HG03095 (cell line): Measurements from ENCODE around the gene PPP2R5C.
"Not testable (repeated sequence)": the region's sequence is repeated elsewhere in the genome, so short reads cannot be mapped to it uniquely, and the experiment has no call there.

ENCODE experiments used
- ATAC-seq: cut with Tn5 transposase; IDR thresholded peaks from one replicate; pipeline ENCODE4 v1.9.1; 2021; ENCODE audit warnings: moderate library complexity; ENCODE audit not compliant: unreplicated experiment

Gene PPP2R5C

DNA sequence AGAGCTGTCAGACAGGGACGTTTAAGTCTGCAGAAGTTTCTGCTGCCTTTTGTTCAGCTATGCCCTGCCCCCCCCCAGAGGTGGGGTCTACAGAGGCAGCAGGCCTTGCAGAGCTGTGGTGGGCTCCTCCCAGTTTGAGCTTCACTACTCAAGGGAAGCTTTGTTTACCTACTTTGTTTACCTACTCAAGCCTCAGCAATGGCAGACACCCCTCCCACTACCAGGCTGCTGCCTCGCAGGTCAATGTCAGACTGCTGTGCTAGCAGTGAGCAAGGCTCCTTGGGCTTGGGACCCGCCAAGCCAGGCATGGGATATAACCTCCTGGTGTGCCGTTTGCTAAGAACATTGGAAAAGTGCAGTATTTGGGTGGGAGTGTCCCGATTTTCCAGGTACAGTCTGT lies 11.8 kb upstream of the PPP2R5C start:
- not testable (repeated sequence) for ATAC-seq

DNA sequence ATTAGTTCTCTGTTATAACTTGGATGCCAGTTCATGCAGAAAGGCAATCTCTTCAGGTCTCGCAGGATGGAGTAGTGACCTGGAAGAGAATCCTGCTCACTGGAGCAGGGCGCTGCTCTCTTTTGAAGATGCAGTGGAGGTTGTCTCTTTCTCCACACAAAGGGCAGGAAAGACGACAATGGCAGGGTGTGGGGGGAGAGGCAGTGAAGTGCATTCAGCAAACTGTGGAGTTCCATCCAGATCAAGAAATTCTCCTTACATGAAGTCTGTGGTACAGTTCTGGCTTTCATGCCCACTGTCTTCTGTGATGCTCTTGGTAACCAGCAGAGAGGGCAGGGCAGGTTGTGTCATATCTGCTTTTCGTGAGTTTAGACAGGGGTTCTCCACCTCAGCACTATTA lies 6.6 kb upstream of the PPP2R5C start:
- ATAC-seq, result no peak

DNA sequence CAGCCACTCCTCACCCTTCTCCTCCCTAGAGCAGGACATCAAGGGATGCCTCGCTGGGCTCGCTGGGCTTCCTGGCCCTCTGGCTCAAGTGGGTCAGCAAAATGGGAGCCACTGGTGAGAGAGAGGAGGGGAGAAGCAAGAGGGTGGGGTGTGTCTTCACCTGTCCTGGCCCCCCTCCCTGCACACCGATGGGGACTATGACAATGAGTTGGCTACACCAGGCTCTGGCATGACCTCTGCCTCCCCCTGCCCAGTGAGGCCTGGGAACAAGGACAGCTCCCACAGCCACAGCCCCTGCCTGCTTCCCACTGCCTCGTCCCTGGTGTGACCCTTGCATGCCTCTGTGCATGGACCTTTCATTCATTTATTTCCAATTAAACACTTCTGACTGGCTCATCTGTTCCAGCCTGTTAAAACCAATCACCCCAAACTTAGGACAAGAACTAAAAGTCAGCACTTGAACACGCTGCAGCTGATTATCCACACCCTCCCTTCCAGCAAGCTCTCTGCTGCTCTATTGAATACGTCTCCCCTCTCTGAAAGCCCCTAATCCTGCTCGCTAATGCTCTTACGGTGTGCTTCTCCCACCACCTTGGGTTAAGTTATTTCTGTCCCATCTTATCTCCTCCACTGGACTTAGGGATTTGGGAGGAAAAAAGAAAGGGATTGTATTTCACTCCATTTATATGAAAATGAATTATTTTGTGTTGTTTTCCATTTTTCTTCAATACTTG lies 5.8 kb upstream of the PPP2R5C start:
- no peak for ATAC-seq

DNA sequence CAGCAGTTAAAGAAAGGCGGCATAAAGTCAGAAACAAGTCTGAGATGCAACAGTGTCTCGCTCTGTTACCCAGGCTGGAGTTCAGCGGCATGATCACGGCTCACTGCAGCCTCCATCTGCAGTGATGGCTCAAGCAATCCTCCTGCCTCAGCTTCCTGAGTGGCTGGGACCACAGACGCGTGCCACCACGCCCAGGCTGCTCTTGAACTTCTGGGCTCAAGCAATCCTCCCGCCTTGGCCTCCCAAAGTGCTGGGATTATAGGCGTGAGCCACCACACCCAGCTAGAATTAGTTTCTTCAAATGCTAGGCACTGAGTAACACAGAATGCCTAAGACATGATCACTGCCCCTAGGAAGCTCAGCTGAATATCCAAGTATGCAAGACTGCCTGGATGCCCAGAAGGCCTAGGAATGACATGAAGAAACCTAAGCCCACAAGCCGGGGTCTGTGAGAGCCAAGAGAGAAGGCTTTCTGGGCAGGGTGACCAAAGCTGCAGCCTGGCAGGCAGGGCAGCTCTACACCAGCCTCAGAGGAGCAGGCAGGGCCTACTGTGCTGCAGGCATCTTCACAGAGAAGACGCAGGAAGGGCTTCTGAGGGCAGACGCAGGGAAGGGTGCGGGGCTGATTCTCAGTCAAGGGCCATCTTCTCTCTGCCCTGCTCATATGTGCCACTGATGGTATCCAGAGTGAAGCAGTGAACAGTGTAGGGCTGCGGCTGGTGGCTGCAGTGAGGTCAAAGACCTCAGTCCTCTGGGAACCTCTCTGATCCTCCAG lies 4.3 kb upstream of the PPP2R5C start:
- no peak for ATAC-seq

DNA sequence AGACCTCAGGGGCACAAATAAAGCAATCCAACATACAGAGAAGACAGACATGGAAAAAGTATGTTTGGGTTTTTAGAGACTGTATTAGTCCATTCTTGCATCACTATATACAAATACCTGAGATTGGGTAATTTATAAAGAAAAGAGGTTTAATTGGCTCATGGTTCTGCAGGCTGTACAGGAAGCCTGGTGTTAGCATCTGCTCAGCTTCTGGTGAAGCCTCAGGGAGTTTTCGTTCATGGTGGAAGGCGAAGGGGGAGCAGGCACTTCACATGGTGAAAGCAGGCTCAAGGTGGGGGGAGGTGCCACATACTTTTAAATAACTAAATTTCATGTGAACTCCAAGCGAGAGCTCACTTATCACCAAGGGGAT lies 3.7 kb upstream of the PPP2R5C start:
- ATAC-seq, result no peak

DNA sequence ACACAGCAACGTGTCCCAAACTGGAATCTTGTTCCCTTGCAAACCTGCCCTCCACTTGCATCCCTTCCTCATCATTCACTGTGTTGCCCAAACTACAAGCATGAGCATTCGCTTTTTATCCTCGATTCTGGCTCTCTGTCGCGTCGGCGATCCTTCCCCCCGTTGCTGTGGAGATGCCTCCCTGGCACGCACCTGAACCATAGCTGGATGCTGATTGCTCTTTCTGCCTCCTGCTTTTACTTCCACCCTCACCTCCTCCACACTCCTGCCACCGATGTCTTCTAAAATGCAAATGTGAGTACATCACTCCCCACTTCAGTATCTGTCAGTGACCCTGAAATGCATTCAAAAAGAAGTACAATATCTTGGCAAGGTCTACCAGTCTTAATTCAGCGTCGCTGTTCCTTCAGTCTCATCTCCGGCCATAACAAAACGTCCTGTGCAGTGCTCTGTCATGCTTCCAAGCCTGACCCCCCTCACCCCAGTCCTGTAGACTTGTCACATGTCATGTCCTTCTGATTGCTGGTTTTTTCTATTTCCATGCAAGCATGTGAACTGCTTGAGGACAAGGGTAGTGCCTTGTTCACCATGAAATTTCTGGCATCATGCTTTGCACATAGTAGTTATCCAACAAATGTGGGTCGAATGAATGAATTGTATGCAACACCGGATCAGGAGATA lies 2.5 kb upstream of the PPP2R5C start:
- no peak for ATAC-seq

DNA sequence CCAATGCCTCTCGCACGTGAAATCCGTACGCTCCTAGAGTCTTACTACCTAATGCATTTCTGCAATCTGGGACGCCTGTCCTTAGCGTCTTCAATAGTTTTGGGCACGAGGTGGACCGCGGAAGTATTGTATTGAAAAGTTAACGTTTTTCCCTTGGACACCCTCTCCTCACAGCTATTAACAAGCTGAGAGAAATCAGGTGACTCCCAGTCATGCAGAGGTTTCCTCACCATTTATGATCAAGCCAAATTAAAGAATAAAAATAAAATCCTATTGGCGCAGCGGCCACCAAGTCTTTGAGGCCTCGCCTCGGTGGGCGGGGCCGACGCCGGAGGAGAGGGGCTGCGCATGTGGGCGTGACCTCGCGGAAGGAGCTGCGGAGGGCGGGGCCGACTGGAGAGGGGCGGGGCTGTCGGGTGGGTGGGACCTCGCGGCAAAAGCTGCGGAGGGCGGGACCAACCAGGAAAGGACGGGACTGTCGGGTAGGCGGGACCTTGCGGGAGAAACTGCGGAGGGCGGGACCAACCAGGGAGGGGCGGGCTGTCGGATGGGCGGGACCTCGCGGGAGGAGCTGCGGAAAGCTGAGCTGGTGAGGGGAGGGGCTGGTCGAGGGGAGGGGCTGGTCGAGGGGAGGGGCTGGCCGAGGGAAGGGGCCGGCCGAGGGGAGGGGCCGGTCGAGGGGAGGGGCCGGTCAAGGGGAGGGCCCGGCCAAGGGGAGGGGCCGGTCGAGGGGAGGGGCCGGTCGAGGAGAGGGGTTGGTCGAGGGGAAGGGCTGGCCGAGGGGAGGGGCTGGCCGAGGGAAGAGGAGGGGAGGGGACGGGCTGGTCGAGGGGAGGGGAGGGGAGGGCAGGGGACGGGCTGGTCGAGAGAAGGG lies 1.1 kb upstream of the PPP2R5C start:
- ATAC-seq, result peak; percentile 57

DNA sequence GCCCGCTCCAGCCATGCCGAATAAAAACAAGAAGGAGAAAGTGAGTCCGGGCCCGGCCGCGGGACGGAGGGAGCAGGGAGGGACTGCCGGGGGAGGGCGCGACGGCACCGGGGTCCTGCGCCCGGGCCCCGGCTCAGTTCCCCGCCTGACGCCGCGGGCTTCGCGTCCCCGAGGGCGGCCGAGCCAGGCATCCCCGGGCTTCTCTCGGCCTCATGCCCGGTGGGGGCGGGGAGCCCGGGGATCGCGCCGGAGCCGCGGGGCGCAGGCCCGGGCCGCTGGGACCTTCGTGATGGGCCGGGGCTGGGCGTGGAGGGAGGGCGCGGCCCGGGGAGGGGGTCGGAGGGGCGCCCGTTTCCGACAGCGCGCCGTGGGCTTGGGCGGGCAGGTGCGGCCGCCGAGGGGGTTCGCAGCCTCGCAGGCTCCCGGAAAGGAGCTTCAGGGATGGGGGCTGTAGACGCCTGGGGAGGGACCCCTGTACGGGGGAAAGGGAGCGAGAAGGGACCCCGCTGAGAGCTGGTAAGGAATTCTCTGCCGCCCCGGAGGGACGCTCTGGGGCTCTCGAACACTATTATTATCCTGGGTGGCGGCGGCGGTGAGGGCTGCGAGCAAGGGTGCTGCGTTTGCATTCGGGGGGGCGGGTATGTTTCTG lies 496 bp downstream of the PPP2R5C start:
- peak; percentile 9 for ATAC-seq

DNA sequence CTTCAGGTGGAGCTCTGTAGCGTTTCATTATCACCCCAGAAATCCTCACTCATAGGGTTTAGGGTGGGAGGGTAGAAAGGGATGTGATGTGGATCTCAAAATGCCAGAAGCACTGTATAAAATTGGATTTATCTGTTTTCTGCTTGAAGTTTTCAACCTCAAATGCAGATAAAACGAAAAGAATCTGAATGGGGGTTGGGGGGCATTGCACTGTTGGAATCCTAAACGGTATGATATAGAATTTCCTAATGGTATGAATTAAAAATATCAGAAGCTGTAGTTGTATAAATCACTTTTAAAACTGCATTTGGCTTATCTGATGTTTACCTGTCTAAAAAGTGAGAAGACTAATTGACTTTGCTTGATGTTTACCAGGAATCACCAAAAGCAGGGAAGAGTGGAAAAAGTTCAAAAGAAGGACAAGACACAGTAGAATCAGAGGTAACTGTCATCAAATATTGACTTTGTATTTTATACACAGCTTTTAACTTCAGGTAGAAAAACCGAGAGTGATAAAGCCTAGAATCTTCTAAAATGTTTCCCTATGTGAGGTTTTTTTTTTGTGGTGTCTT lies 1.1 kb downstream of the PPP2R5C start:
- no peak for ATAC-seq

DNA sequence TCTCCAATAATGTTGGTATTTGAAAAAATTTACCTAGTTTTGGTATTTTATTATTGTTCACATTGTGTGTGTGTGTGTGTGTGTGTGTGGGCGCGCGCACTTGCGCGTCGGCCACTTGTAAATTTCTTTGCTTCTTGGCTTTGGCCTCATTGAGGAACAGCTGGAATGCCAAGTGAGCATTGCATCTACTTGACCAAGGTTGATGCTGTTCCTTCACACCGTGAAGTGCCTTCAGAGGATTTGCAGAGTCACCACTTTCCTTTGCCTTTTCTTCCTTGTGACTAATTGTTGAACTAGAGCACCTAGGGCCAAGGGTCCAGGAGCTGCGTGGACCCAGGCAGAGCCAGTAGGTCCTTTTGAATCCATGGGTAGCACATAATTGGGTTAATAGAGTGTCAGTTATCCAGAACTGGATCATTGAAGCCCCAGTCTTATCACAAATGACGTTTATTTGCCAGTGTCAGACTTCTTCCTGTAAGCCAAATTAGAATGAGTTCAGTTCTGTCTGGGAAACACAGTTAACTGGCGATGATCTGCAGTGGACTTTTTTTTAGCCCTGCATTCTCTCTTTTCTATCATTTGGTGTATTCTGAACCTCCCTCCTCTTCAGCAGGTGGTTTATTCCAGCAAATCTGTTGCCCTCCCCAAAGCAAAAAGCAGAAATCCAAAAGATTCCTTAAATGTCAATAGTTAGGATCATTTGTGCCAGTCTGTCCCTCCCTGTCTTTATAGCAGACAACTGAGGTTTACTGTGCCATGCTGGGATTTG lies 2.6 kb downstream of the PPP2R5C start:
- no peak for ATAC-seq

DNA sequence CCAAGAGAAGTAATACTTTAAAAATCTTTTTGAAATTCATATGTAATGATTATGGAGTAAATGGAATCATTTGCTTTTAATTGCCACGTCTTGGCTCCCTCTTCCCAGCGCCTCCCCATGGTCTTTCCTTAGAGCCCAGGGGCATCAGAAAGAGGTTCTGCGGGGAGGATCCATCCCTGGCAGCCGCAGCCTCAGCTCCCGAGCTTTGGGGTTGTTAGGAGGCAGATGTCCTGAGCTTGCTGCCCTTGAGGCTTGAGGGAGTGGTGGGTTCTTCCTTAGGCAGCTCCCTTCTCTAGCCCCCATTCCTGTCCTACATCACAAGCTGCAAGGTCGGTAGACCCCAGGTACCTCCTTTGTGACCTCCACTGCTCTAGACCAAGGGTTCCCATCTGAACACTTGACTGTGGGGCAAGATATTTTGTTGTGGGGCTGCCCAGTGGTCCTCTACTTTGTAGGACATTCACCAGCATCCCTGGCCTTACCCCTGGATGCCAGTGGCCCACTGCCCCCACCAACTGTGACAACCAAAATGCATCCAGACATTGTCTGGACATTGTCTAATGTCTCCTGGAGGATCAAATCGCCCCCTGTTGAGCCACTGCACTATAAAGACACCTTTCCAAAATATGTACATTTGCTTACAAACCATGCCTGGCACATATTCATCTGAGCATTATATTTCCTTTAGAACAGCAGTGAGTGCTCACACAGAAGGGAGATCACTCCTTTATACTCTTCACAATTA lies 6.3 kb downstream of the PPP2R5C start:
- no peak for ATAC-seq

DNA sequence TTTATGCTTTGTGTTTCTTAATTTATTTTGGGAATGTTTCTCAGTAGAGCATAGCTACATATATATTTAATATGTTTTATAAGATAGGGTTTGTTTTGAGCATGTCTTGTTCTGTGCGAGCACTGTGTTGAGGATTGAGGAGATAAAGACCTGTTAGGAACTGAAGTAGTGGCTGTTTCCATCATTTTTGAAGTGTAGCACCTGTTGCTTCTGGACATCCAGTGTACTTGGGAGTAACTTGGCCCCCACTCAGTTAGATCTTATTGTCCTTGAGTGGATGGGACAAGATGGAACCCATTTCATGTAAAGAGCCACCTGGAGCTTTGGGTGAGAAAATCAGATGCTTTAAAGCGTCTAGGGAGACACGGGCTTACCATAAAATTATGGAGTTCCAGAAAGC lies 8.7 kb downstream of the PPP2R5C start:
- ATAC-seq, result no peak

DNA sequence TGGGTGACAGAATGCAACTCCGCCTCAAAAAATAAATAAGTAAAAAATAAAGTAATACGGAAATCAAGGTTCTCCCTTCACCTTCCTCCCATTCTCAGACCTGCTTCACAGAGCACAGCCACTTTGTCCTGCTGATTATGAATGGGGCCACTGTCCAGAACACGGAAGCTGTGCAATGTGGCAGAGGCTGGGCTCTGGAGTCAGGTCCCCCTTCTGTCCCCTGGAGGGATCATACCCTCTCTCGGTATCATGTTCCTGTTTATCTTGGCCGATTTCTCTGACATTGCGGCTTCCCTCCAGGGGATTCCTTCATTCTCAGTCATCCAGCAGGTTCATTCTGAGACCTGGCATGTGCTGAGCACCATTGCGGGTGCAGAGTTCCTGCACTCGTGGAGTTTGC lies 11.3 kb downstream of the PPP2R5C start:
- ATAC-seq, result no peak

DNA sequence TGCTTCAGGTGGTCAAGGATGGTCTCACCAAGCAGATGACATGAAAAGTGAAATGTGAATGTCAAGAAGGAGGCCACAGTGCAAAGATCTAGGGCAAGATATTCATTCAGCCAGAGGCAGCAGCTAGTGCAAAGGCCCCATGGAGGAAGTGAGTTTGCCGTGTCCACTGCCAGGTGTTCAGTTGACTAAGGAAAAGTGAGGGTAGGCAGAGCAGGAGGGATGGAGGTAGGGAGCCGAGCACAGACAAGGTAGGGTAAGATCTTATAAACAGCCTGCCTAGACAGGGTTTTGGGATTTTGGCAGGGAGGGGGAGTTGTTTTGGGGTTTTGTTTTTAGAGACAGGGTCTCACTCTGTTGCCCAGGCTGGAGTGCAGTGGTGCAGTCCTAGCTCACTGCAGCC lies 11.9 kb downstream of the PPP2R5C start:
- ATAC-seq, result no peak

DNA sequence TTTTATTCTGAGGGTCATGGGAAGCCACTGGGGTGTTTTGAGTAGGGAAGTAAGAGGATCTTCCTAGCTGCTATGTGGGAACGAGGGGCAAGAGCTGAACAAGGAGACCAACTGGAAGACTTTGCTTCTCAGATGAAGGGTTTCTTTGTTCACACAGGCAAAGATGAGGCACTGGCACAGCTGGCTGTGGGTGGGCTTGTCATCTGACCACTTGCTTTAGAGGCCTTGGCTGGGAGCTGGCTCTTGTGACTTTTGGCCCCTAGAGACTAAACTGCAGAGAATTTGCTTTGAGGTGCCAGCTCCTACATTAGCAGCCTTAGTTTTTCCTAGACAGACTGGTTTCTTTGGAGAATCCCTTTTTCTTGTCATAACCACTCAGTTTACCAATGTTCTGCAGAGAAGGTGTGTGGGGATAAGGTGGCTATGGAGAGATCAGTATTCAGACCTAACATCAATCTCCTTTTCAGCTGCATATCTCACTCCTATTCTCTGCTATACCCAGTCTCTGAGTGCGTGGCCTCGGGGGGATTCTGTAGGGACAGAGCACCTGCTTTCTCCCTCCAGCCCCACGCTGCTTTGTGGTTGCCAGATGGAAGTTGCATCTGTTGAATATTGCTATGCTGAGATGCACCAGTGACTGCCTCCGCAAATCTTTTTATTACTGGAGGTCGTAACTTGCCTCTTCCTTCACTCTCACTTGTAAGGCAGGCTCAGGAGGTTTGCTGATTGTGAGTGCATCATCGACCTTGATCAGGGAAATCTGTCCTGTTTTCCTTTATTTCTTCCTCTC lies 12.7 kb downstream of the PPP2R5C start:
- no peak for ATAC-seq

DNA sequence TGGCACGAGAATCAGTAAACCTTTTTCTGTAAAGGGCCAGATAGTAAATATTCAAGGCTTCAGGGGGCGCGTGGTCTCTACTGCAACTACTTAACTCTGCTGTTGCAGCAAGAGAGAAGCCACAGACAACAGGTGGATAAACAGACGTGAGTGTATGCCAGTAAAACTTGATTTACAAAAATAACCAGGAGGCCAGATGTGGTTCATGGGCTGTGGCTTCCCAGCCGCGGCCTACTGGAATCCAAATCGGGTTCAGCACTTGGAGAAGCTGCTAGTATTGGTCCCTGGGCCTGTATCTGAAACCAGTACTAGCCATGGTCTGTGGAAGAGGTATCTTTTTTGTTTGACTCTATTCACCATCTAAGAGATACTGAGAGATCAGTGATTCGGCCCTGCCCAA lies 13.3 kb downstream of the PPP2R5C start:
- ATAC-seq, result no peak

DNA sequence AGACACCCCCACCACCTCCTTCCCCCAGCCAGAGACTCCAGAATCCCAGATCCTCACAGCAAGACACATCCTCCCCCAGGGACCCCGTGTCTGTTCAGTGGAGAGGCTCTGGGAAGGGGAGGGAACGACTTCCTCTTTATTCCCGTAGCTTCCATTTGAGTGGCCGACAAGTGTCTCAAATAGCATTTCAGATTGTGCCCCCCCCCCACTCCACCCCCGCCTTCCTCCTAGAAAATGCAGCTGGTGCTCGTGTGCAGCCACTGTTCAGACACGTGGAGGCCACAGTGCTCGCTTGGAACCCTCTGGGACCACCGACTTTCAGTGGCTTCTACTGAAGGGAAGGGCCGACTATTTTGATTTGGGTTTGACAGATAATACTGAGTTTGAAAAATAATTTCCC lies 14.3 kb downstream of the PPP2R5C start:
- no peak for ATAC-seq

DNA sequence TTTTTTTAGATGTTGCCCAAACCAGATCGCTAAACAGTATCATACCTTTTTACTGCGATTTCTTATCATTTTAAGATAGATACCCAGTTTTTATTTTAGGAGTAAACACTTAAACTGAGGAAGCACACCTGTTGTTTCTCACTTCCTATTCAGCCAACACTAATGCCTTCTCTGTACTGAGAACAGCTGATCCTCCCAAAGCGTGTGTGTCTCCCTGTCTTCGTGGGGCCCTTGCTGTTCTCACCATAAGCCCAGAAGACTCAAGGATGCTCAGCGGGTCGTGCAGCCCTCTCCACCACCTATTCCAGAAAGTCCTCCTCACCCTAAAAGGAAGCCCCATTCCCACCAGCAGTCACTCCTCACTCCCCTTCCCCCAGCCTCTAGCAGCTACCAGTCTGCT lies 14.8 kb downstream of the PPP2R5C start:
- ATAC-seq, result peak; percentile 55
